LHCN-M2 (cell line): ENCODE measurements around the gene DYNC1H1. TPM values are rescaled to one million over a fixed set of nuclear protein-coding genes. Genes with fewer than 3 reads are reported as not detected.
A peak's percentile ranks its signal among the peaks of the same experiment; 100 is the strongest.
"Not testable (repeated sequence)": the region's sequence is repeated elsewhere in the genome, so short reads cannot be mapped to it uniquely, and the experiment has no call there.

Source experiments
- DNase-seq: peaks from one replicate; pipeline ENCODE4 v3.0.0-alpha.2; 2012; ENCODE audit warnings: low read depth
- total RNA-seq: library from RNA; depleted of rRNA; stranded (reverse); fragments of >200 nt; gene quantifications from 2 replicates; pipeline ENCODE4 v1.2.3, GENCODE V29; 2014

The DYNC1H1 gene
- total RNA-seq, 1 experiment from 2014 or later = 453 TPM

DNA sequence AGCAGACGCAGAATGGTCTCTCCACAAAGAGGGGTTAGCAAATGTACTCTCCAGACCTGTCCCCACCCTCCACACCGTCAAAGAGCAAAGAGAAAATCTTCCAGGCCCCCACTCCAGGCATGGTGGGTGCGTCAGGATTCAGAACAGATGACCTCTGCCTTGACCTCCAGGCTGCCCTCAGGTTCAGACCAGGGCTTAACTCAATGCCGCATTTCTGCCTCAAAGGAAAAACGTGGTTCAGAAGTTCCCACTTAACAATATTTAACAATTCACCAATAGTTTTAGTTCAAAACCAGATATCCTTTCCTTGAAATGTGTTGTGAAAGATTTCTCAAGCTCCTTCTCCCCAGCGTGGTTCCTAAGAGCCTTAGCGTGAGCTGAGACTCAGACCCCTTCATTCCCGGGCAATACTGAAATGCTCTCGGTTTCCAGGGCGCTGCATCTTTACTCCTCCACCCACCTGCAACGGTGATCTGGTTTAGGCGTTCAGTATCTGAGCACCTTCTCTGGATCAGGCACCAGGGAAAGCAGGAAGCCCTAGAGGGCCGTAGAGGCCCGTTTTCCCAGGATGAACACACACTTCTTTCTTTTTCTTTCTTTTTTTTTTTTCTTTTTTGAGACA is 99.5 kb downstream of the DYNC1H1 start:
- no peak for DNase-seq

DNA sequence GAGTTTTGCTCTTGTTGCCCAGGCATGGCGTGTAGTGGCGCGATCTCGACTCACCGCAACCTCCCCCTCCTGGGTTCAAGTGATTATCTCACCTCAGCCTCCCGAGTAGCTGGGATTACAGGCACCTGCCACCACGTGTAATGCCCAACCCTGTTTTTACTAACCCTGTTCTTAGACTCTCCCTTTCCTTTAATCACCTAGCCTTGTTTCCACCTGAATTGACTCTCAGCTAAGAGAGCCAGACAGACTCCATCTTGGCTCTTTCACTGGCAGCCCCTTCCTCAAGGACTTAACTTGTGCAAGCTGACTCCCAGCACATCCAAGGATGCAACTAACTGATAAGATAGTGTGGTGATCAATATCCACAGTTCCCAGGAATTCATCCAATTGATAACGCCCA is 100.2 kb downstream of the DYNC1H1 start:
- DNase-seq = not testable (repeated sequence)

DNA sequence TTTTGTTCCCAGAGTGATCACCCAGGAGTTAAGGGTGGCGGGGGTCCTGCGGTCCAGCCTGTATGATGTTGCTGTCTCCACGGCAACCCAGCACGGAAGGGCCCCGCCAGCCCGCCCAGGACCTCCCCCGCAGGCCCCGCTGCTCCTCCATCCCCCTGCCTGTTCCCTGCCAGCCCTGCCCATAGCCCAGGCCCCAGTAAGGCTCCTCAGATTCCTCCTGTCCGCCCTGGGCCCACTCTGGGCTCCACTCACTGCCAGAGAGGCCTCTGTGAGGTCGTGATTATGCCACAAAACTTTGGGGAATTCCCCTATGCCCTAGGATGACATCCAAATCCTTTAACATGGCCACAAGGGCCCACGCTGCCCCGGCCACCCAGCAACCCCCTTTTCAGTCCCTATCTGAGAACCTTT is 101.7 kb downstream of the DYNC1H1 start:
- no peak for DNase-seq

DNA sequence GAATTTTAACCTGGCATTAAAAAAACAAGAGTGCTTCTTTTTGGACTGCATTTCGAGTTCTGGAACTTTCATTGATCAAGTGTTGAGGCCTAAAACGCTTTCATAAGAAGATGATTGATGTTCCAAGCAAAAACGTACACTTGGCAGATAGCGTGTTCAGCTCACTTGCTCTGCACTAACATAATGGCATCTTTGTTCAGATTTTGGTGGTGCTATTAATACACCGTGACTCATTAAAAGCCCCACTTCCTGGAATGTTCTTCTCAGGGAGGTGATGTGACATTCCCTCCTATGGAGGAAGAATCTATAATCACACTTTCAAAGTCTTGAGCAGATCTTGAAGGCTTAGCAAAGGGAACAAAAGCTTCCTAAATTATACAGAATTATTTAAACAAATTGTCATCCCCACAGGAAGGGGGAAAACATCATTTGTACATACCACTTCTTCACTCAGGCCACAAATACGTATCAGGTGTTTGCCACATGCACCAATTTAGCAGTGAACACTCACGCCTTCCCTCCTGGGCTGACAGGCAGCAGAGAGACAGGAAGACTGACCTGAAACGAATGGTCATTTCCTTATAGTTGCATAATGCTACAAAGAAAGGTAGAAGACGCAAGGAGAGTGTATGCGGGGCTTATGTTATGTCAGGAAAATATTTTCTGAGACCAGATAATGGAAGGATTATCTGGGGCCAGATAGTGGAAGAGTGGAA is 107.1 kb downstream of the DYNC1H1 start:
- DNase-seq = peak; percentile 77

DNA sequence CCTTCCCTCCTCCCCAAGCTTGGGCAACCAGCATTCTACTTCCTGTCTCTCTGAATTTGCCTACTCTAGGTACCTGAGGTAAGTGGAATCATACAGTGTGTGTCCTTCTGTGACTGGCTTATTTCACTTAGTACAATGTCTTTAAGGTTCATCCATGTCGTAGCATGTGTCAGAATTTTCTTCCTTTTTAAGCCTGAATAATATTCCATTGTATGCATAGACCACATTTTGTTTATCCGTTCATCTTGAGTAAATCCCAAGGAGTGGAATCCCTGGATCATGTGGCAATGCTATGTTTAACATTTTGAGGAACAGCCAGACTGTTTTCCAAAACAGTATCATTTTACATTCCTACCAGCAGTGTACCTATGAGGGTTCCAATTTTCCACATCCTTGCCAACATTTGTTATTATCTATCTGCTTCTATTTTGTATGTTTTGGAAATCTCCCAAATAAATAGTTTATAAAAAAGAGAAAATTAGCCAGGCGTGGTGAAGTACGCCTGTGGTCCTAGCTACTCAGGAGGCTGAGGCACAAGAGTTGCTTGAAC is 110.1 kb downstream of the DYNC1H1 start:
- no peak for DNase-seq

- no peak for DNase-seq
Observed at GRCh38 chr14:102075155-102075554, 110.8 kb downstream of the DYNC1H1 start.

DNA sequence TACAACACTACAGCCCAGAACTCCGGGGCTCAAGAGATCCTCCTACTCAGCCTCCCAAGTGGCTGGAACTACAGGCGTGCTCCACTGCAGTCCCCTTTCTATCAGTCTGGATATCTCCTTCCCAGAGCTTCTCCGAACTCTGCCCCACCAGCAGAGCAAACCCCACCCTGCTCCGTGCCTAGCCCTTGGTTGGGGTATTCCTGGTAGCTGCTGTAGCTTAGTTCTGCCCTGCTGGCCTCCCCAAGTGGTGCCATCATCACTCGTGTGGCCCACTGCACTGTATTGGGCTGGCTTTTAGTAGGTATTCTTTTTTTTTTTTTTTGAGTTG is 113.0 kb downstream of the DYNC1H1 start:
- no peak for DNase-seq

DNA sequence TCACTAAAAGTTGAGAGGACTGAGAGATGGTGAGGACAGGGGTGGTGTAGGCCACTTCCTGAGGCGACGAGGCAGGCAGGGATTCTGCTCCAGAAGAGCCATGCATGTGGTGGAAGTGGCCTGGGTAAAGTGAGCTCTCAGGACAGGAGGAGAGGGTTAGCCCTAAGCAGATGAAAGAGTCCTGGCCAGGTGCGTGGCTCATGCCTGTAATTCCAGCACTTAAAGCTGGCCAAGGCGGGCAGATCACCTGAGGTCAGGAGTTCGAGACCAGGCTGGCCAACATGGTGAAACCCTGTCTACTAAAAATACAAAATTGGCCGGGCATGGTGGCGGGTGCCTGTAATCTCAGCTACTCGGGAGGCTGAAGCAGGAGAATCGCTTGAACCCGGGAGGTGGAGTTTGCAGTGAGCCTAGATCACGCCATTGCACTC is 114.0 kb downstream of the DYNC1H1 start:
- DNase-seq = not testable (repeated sequence)

DNA sequence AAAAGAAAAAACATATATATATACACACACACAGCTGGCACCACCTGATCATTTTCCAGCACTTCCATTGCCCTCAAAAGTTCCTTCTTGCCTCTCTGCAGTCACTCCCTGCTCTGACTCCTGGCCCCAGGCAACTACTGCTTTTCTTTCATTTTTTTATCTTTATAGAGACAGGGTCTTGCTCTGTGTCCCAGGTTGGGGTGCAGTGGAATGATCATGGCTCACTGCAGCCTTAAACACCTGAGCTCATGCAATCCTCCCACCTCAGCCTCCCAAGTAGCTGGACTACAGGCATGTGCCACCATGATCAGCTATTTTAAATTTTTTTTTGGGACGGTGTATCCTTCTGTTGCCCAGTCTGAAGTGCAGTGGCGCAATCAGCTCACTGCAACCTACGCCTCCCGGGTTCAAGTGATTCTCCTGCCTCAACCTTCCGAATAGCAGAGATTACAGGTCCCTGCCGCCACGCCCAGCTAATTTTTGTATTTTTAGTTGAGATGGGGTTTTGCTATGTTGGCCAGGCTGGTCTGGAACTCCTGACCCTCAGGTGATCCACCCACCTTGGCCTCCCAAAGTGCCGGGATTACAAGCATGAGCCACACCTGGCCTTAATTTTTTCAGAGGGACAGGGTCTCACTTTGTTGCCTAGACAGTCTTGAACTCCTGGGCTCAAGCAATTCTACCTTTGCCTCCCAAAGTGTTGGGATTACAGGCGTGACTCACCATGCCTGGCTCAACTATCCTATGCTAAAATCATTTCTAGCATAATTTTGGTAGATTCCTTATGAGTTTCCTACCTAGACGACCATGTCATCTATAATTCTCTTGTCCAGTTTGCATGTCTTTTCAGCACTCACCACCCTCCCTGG is 114.7 kb downstream of the DYNC1H1 start:
- no peak for DNase-seq

- no peak for DNase-seq
Observed at GRCh38 chr14:102079700-102079979, 115.3 kb downstream of the DYNC1H1 start.

DNA sequence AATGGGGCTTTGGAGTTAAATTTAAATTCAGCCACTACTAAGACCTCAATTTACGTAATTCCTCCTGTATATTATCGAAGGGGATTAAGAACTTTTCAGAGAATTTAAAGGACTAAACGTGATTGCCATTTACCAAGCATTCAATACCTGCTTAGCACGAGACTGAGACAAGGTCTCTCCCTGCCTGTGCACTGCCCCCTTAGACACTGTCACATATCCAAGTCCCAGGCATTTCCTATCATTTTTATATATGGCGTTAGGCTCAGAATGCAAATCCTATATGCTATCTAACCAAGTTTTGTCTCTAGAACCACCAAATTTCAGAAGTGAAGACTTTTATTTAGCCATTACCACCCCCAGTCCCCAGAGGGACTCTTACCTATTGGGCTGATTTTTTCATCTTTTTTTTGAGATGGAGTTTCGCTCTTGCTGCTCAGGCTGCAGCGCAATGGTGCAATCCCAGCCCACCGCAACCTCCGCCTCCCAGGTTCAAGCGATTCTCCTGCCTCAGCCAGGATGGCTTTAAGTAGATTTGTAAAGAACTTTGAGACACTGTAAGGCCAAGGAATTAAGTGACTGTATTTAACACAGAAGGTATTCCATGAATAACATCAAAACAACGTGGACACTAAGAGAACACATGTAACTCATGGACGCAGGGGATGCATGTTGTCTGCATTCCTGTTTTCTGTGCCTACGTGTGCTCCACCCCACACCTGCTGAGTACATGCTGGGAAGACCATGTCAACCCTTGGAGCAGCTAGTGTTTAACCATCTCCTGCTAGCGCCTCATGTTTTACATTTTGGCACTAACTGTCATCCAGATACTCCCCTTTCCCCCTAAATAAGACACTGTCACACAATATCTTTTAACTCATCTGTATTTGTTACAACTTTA is 116.1 kb downstream of the DYNC1H1 start:
- no peak for DNase-seq

GRCh38 chr14:102081231-102082080 is 117.1 kb downstream of the DYNC1H1 start:
- DNase-seq = no peak

GRCh38 chr14:102084522-102084921 is 120.1 kb downstream of the DYNC1H1 start:
- not testable (repeated sequence) for DNase-seq

GRCh38 chr14:102084931-102085330 is 120.6 kb downstream of the DYNC1H1 start:
- DNase-seq = no peak

DNA sequence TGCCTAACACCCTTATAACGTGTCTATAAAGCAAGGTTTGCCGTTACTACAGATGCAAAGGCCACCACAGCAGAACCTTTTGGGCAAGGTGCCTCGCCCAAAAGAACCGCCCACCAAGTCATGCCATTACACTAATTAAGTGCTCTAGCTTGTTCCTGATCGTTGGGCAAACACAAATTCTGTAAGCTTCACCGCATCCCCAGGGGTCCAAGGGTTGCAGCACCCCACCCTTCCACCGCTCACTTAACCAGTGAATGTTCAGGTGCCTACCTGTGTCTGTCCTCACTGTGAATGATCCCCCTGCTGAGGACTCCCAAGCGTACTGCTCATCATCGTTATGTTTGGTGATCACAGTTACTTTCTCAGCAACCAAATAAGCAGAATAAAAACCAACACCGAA is 121.1 kb downstream of the DYNC1H1 start:
- DNase-seq = no peak

DNA sequence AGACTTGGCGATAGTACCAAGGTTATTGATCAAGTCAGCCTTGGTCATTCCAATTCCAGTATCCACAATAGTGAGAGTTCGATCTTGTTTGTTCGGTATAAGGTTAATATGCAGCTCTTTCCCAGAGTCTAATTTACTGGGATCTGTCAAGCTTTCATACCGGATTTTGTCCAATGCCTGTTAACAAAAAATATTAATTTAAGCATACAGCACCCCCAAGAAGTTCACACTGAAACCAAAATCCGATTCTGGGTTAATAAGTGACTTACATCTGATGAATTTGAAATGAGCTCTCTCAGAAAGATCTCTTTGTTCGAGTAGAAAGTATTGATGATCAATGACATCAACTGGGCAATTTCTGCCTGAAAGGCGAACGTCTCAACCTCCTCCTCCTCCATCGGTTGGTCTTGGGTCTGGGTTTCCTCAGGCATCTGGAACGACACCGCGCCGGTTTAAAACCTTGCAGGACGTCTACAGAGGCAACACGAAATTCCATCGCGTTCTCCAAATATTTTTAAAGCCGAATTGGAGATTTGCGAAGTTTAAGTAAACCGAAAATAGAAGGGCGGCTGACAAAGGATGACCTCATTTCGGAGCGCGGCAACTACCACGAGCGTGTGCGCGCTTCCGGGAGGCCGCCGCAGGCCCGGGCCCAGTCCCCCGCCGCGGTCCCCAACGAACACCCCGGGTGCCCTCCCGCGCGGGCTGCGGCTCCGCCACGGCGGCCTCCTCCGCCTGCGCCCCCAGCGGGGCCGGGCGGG is 121.8 kb downstream of the DYNC1H1 start:
- DNase-seq = peak; percentile 50

GRCh38 chr14:102086709-102086971 is 122.3 kb downstream of the DYNC1H1 start:
- no peak for DNase-seq

DNA sequence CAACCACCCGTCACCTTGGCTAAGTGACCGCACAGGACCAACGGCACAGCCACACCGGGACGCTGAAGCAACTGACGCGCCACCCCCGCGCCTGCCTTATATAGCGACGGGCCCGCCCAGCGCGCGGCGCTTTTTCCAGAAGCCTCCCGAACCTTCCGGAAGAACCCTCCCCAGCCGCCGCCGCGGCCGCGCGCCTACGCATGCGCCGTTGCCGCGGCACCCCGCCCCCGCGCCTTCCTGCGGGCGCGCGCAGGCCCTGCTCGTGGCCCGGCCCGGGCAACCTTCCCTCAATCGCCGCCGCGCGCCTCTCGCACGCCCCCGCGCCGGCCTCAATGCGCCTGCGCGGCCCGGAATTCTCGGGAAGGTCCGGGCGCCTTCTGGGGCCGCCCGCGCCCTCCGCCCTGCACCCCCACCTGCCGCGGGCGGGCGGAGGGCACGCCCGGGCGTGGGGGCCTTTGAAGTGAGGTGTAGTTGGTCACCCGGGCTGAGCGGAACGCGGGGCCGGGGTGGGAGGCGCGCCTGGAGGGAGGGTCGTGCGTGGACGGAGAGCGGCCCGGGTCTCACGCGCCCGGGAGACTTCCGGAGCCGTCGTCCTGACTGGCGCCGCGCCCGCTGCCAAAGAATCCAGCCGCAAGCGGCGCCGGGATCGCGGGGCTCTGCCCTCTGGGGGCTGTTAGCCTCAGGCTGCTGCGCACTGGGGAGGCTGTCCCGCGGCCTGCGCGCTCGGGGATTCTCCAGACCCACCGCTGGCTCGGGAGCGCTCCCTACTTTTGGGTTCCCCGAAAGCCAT is 122.8 kb downstream of the DYNC1H1 start, which contains the start of gene HSP90AA1:
HSP90AA1 (minus strand) TSS at position 73 of the 790 bp plus-strand sequence. CDS start 666 bp downstream, outside the sequence.
- DNase-seq = peak; percentile 90

DNA sequence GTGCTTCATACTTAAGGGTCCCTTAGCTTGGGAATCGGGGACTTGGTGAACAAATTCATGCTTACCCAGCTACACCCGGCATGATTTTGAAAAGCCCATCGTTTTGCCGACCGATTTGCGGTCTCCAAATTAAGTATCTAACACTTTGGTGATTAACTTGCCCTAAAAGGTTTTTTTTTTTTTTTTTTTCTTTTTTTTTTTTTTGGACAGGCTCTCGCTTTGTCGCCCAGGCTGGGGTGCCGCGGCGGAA is 123.3 kb downstream of the DYNC1H1 start:
- DNase-seq = no peak
